Activated gamma-delta T cell (primary cell): ENCODE measurements around the gene GNG13.
"Not testable (repeated sequence)": the region's sequence is repeated elsewhere in the genome, so short reads cannot be mapped to it uniquely, and the experiment has no call there.

ENCODE experiments used
- DNase-seq: peaks from one replicate; lab custom pipeline; 2025; lab: John Stamatoyannopoulos, UW

GNG13 gene

GRCh38 chr16:831571-832413 lies 31.3 kb upstream of the GNG13 start:
- no peak for DNase-seq

- DNase-seq, result no peak
Measured at GRCh38 chr16:830871-831570, 30.5 kb upstream of the GNG13 start.

- no peak for DNase-seq
Measured at GRCh38 chr16:830107-830870, 29.8 kb upstream of the GNG13 start.

GRCh38 chr16:828891-829290 lies 28.4 kb upstream of the GNG13 start:
- DNase-seq, result no peak

GRCh38 chr16:827513-827912 lies 27.0 kb upstream of the GNG13 start:
- DNase-seq, result no peak

- DNase-seq, result no peak
Measured at GRCh38 chr16:825341-826061, 25.0 kb upstream of the GNG13 start.

- no peak for DNase-seq
Measured at GRCh38 chr16:824601-825000, 24.1 kb upstream of the GNG13 start.

GRCh38 chr16:824194-824593 lies 23.7 kb upstream of the GNG13 start:
- DNase-seq, result no peak

- no peak for DNase-seq
Measured at GRCh38 chr16:822909-823297, 22.4 kb upstream of the GNG13 start.

- no peak for DNase-seq
Measured at GRCh38 chr16:822174-822908, 21.8 kb upstream of the GNG13 start.

- no peak for DNase-seq
Measured at GRCh38 chr16:821751-822150, 21.2 kb upstream of the GNG13 start.

GRCh38 chr16:820748-821147 lies 20.2 kb upstream of the GNG13 start:
- no peak for DNase-seq

- not testable (repeated sequence) for DNase-seq
Measured at GRCh38 chr16:820044-820408, 19.5 kb upstream of the GNG13 start.

- DNase-seq, result no peak
Measured at GRCh38 chr16:819336-820043, 19.0 kb upstream of the GNG13 start.

GRCh38 chr16:818592-818991 lies 18.1 kb upstream of the GNG13 start:
- no peak for DNase-seq

GRCh38 chr16:818132-818531 lies 17.6 kb upstream of the GNG13 start:
- DNase-seq, result no peak

- DNase-seq, result no peak
Measured at GRCh38 chr16:817001-817906, 16.7 kb upstream of the GNG13 start.

GRCh38 chr16:815861-816260 lies 15.3 kb upstream of the GNG13 start:
- DNase-seq, result no peak

- DNase-seq, result no peak
Measured at GRCh38 chr16:814974-815373, 14.4 kb upstream of the GNG13 start.
